IPS-NIHi7 (cell line): Measurements from ENCODE around the gene OR10H5.
"Not testable (repeated sequence)": the region's sequence is repeated elsewhere in the genome, so short reads cannot be mapped to it uniquely, and the experiment has no call there.

ENCODE experiments used
- DNase-seq: peaks from one replicate; pipeline ENCODE4 v3.0.0; 2012; ENCODE audit warnings: mixed read lengths; ENCODE audit errors: extremely low spot score

The OR10H5 gene

DNA sequence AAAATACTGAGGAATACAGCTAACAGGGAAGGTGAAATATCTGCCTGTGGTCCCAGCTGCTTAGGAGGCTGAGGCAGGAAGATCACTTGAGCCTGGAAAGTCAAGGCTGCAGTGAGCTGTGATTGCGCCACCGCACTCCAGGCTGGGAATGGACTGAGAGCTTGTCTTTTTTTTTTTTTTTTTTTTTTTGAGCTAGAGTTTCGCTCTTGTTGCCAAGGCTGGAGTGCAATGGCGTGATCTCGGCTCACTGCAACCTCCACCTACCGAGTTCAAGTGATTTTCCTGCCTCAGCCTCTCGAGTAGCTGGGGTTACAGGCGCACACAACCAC is 56.4 kb downstream of the OR10H5 start:
- not testable (repeated sequence) for DNase-seq

DNA sequence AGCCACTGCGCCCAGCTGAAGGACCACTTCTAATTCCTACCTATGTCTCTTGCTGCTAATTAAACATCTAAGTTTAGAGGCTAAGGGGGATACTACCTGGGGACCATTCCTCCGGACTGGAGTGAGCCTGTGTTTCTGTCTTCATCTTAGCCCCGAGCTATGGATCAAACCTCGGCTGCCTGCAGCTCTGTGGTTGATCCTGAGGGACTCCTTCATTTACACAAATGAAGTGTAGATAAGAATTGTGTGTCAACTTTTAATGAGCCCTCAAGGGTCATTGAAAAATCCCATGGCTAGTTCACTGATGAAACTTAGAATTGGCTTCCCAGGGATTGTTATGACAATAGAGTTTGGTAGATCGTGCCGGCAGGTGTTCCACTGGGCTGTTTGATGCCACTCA is 59.5 kb downstream of the OR10H5 start:
- no peak for DNase-seq

DNA sequence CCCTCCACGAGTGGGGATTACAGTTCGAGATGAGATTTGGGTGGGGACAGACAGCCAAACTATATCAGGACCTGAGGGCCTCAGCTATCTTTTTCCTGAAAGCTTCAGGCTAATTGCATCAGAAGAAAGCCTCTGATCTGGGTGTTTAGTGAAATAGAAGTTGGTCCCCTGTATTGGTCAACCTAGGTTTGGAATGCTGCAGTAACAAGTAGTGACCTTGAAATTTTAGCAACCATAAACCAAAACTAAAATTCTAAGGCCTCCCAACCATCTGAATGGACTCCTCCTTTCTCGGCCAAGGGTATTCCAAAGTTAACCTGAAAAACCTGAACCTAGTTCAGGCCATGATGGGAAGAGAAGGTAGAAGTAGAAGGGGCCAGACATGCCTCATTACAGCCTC is 62.9 kb downstream of the OR10H5 start:
- no peak for DNase-seq
